ENCODE results near the gene GMIP. TPM values are rescaled to one million over a fixed set of nuclear protein-coding genes. Genes with fewer than 3 reads are reported as not detected.
"Not testable (repeated sequence)": the region's sequence is repeated elsewhere in the genome, so short reads cannot be mapped to it uniquely, and the experiment has no call there.

Gene GMIP, protein sequence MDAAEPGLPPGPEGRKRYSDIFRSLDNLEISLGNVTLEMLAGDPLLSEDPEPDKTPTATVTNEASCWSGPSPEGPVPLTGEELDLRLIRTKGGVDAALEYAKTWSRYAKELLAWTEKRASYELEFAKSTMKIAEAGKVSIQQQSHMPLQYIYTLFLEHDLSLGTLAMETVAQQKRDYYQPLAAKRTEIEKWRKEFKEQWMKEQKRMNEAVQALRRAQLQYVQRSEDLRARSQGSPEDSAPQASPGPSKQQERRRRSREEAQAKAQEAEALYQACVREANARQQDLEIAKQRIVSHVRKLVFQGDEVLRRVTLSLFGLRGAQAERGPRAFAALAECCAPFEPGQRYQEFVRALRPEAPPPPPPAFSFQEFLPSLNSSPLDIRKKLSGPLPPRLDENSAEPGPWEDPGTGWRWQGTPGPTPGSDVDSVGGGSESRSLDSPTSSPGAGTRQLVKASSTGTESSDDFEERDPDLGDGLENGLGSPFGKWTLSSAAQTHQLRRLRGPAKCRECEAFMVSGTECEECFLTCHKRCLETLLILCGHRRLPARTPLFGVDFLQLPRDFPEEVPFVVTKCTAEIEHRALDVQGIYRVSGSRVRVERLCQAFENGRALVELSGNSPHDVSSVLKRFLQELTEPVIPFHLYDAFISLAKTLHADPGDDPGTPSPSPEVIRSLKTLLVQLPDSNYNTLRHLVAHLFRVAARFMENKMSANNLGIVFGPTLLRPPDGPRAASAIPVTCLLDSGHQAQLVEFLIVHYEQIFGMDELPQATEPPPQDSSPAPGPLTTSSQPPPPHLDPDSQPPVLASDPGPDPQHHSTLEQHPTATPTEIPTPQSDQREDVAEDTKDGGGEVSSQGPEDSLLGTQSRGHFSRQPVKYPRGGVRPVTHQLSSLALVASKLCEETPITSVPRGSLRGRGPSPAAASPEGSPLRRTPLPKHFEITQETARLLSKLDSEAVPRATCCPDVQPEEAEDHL
- 12.4 and 13.3 TPM in 2 replicates for total RNA-seq
- polyA plus RNA-seq (2012): 22.8 TPM

DNA sequence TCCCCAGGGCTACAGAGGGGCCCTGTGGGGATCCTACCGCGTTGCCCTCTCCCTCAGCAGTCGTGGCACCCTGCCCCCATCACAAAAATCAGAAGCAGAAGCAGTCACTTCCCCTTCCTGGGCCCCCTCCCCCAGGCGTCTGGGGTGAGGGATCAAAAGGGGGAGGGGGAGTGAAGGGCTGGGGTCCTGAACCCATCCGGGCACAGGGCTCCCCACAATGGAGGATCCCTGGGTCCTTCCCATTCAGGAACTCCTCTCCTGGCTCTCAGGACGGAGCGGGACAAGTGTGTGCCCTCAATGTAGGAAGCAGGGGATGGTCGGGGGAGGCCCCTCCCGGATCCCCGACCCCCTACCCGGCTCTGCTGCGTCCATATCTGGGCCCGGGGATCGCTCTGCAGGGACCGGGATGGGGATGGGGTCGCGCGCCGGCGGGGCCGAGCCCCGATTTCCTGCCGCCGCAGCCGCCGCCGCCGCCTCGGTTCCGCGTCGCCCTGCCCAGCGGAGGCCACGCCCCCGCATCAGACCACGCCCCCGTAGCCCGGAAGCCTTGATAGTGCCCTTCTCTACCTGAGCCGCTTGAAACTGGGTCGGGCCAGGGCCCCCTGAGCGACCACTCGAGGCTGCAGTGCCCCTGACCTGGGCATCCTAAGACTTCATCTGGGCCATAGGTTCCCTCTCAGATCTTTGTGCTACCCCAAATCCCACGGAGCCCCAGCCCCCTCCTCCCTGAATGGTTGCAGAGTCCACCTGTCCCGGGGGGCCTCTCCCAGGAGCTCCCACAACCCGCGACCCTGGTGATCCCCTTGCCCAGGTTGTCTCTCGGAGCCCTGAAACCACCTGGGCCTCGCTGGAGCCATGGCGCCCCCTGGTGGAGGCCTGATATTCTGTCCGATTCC, at the start of gene GMIP:
GMIP (minus strand) TSS at position 500 of the 896 bp plus-strand sequence; CDS start at position 372, 128 bp downstream.
- peak; percentile 61 for DNase-seq (ENCODE audit: low read depth)

DNA sequence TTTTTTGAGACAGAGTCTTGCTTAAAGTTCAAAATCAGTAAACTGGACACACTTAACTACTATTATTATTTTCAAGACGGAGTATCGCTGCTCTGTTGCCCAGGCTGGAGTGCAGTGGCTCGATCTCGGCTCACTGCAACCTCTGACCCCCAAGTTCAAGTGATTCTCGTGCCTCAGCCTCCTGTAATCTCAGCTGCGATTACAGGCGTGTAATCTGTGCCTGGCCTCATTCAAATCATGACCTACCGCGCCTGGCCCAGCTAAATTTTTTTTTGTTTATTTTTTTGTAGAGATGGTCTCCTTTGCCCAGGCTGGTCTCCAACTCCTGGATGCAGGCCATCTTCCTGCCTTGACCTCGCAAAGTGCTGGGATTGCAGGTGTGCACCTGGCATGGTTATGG, 48.2 kb upstream of the GMIP start:
- DNase-seq (ENCODE audit: low read depth): no peak

DNA sequence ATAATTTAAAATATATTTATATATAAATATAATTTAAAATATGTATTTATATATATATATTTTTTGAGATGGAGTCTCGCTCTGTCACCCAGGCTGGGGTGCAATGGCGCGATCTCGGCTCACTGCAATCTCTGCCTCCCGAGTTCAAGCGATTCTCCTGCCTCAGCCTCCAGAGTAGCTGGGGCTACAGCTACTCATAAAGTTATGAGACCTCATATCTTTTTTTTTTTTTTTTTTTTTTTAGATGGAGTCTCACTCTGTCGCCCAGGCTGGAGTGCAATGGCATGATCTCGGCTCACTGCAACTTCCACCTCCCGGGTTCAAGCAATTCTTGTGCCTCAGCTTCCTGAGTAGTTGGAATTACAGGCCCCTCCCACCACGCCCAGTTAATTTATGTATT, 45.6 kb upstream of the GMIP start:
- DNase-seq (ENCODE audit: low read depth): not testable (repeated sequence)

DNA sequence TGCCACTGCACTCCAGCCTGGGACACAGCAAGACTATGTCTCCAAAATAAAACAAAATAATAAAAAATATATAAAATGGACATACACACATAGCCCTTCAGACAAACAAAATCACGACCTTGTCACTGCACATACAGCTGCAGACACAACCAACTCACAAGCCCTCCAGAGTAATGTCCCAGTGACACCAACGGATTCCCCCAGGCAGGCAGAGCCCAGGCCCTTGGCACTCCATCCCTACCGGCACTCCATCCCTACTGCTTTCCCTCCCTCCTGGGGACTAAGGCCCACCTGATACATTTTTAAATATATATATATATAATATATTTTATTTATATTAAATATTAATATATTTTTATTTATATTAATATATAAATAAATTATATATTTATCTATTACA, 43.6 kb upstream of the GMIP start:
- DNase-seq (ENCODE audit: low read depth): no peak

DNA sequence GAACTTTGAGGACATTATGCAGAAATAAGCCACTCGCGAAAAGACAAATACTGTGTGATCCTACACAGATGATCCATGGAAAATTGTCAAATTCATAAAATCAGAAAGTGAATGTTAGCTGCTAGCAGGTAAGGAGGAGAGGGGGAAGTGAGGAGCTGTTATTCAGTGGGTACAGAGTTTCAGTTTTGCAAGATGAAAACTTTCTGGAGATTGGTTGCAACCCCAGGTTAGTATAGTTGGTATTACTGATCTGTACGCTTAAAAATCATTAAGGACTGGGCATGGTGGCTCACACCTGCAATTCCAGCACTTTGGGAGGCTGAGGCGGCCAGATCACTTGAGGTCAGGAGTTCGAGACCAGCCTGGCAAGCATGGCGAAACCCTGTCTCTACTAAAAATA, 43.1 kb upstream of the GMIP start:
- DNase-seq (ENCODE audit: low read depth): no peak

DNA sequence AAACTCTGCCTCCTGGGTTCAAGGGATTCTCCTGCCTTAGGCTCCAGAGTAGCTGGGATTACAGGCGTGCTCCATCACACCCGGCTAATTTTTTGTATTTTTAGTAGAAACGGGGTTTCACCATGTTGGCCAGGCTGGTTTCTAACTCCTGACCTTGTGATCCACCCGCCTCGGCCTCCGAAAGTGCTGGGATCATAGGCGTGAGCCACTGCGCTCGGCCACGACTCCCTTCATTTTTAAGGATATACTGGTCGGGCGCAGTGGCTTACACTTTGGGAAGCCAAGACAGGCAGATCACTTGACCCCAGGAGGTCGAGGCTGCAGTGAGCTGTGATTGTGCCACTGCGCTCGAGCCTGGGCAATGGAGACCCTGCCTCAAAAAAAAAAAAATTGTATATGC, 42.7 kb upstream of the GMIP start:
- DNase-seq (ENCODE audit: low read depth): not testable (repeated sequence)

DNA sequence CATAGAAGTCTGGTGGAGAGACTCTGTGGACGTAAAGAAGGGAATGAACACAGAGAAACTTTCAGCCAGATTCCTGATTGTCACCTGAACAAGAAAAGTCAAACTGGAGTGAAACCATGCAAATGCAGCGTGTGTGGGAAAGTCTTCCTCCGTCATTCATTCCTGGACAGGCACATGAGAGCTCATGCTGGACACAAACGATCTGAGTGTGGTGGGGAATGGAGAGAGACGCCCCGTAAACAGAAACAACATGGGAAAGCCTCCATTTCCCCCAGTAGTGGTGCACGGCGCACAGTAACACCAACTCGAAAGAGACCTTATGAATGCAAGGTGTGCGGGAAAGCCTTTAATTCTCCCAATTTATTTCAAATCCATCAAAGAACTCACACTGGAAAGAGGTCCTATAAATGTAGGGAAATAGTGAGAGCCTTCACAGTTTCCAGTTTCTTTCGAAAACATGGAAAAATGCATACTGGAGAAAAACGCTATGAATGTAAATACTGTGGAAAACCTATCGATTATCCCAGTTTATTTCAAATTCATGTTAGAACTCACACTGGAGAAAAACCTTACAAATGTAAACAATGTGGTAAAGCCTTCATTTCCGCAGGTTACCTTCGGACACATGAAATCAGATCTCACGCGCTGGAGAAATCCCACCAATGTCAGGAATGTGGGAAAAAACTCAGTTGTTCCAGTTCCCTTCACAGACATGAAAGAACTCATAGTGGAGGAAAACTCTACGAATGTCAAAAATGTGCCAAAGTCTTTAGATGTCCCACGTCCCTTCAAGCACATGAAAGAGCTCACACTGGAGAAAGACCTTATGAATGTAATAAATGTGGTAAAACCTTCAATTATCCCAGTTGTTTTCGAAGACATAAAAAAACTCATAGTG, 36.0 kb upstream of the GMIP start:
- no peak for DNase-seq (ENCODE audit: low read depth)

DNA sequence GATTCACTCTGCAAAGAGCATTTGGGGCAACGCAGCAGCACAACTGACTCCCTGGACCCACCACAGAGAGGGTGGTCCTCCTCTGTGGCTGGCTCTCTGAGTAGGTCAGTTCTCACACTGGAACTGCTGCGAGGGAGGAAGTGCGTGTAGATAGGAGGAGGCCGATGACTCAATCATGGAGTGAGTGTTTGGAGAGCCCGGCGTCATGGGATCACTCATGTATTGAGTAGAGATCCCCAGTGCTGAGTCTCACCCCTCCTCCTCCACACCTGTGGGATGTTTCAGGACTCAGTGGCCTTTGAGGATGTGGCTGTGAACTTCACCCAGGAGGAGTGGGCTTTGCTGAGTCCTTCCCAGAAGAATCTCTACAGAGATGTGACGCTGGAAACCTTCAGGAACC, 34.1 kb upstream of the GMIP start:
- DNase-seq (ENCODE audit: low read depth): no peak

DNA sequence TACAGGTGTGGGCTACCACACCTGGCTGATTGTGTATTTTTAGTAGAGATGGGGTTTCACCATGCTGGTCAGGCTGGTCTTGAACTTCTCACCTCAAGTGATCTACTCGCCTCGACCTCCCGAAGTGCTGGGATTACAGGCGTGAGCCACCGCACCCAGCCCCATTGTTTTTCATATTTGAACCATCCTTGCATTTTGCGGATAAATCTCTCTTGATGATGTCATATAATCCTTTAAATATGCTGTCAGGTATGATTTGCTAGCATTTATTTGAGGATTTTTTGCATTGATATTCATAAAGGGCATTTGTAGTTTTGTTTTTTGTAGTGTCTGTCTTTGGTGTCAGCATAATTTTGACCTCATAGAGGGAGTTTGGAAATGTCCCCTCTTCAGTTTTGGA, 30.9 kb upstream of the GMIP start:
- DNase-seq (ENCODE audit: low read depth): no peak

DNA sequence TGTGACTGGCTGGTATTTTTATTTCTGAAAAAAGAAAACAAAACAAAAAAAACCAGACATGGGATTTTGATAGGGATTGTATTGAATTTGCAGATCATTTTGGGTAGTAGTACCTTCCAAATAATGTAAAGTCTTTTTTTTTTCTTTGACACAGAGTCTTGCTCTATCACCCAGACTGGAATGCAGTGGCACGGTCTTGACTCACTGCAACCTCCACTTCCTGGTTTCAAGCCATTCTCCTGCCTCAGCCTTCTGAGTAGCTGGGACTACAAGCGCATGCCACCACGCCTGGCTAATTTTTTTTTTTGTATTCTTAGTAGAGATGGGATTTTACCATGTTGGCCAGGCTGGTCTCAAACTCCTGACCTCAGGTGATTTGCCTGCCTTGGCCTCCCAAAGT, 29.4 kb upstream of the GMIP start:
- DNase-seq (ENCODE audit: low read depth): no peak

DNA sequence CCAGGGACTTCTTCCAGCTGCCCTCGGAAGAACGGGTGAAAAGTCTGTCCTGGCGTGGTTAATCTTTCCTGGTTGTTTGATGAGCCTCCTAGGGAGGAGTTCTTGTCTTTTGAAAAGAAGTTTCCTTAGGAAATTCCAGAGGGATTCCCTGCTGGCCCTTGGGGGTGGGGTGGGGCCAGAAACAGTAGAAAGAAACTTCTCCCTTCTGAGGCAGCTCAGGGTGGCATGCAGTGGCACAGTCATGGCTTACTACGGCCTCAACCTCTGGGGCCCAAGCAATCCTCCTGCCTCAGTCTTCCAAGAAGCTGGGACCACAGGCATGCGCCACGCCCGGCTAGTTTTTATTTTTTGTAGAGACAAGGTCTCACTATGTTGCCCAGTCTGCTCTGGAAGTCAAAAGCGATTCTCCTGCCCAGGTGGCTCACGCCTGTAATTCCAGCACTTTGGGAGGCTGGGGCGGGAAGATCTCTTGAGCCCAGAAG, 26.7 kb upstream of the GMIP start:
- no peak for DNase-seq (ENCODE audit: low read depth)

DNA sequence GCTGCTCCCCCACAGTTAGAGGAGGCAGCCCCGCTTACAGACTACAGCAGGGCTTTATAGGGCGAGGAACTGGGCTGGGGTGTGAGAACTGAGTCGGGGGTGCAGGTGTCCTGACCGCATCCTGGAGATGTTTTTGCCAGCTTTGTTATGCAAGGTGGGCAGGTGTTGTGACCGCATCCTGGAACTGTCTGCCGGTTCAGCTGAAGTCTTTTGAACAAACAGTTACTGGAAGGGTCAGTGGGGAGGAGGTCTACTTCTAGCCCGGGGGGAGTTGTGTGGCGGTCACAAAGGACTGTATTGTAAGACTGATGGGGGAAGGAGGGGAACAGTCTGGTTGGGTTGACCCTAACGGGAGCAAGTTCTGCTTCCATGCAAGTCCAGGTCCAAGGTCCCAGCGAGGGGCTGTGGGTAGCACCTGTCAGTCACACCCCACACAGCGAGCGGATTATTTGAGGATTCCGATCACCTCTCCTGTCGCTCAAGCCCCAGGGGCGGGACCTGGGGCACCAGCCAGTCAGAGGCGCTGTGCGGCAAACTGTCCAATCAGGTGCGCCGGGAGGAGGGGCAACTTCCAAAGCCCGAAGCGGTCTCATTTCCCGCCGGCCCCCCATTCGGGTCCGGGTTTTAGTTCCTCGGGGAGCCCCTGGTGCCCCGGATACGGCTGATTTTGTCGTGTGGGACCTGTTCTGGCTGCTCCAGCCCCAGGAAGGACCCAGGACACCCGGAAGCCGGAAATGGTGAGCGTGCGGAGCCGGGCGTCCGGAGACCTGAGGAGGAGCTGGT, 25.0 kb upstream of the GMIP start, which contains the start of gene ZNF101:
ZNF101 (plus strand) TSS at position 610 of the 783 bp plus-strand sequence; CDS start at position 735, 125 bp downstream.
- peak; percentile 93 for DNase-seq (ENCODE audit: low read depth)

DNA sequence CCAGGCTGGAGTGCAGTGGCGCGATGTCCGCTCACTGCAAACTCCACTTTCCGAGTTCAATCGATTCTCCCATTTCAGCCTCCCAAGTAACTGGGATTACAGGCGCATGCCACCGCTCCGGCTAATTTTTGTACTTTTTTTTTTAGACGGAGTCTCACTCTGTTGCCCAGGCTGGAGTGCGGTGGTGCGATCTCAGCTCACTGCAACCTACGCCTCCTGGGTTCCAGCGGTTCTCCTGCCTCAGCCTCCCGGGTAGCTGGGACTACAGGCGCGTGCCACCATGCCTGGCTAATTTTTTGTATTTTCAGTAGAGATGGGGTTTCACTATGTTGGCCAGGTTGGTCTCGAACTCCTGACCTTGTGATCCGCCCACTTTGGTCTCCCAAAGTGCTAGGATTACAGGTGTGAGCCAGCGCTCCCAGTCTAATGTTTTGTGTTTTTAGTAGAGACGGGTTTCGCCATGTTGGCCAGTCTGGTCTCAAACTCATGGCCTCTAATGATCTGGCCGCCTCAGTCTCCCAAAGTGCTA, 22.0 kb upstream of the GMIP start:
- DNase-seq (ENCODE audit: low read depth): not testable (repeated sequence)

DNA sequence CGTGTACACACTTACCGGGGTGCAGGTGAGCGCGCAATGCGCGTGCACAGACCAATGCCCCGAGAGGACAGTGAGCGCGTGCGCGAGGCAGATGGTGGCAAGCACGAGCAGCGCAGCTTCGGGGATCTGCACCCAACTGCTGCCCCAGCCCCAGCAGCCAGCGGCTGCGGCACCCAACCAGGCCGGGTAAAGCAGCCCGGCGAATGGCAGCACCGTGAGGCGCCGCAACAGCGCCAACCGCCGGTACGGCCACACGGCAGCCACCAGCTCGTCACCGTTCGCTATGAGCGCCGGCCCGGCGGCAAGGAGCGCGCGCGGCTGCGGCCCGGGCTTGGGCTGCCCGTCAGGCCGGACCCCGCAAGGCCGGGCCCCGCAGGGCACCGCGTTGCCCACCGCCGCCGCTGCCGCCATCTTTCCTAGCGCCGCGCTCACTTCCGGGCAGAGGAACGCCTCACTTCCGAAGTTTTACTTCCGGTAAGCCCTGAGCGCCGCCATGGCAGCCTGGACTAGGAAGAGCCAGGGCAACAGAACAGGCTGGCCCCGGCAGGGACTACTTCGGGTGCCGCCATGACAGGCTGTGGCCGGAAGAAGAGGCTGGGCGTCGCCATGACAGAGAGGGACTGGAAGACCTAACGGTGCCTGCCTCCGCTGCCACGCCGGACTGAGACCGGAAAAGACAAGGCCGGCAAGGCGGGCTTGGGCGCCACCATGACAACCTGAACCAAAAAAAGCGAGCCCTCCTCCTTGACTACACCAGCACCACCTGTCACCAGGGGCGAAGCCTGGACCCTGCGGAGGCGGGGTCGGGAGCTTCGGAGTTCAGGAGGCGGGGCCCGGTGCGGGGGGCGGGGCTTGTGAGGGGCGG, 20.0 kb upstream of the GMIP start, which contains the start of gene ATP13A1:
ATP13A1 (minus strand) TSS at position 421 of the 865 bp plus-strand sequence; CDS start at position 411, 10 bp downstream.
- DNase-seq (ENCODE audit: low read depth): peak; percentile 99

DNA sequence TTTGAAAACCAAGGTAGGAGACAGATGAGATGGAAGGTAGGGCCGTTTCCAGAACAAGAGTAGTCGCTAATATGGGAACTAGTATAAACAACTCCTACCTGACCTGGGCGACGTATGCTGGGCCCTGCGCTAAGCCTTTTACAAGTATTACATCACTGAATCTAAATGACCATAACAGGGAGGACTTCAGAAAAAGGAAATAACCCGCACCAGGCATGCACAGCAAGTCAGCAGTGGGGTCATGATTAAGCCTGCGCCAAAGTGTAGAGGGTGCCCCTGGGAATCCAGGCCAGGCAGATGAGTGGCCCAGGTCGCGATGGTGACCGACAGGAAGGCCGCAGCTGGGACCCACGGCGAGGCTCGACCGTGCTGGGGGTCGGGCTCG, 19.4 kb upstream of the GMIP start:
- DNase-seq (ENCODE audit: low read depth): no peak

DNA sequence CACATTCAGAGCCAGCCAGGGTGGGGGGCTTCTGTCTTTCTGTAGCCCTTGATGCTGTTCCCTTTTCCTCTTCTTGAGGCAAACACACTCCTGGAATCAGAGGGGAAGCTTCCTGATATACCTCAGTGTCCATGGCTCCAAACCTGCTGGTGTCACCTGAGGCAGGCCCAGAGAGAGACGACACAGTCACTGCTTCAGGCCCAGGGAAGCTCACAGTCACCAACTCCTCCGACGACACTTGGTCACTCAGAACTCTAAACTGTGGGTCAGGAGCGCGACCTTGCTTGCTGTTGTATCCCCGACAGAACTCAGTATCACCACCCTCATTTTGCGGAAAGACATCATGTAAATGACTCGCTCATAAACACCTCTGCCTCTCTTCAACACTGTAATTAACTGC, 18.9 kb upstream of the GMIP start:
- no peak for DNase-seq (ENCODE audit: low read depth)

DNA sequence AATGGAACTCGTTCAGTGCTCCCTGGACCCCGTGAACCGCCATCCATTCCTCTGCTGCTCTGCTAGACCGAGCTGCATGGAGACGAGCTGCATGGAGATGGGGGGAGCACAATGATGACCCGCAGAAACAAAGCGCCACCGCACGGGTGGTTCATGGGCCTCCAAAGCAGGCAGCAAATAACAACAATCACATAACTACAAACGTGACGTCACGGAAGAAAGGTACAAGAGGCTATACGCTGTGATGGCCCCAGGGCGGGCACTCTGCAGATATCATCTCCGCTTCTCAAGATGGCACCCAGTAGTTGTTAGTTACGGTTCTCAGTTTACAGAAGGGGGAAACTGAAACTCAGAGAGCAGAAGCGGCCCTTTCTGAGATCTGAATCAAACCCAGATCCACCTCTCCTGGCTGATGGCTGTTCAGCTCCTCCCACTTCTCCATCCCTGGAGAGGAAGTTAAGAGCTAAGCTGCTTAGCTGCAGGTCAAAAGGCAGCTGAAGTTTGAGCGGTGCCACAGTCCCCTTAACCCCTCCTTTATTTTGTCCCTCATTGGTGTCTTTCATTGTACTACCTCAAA, 18.3 kb upstream of the GMIP start:
- DNase-seq (ENCODE audit: low read depth): no peak

Measured in myocyte (in vitro differentiated cells).